Stimulated activated CD4-positive, alpha-beta T cell treated with anti-CD3 and anti-CD28 coated beads, Interleukin-2, amount 100 ng/mL, for 4 hours (primary cell): ENCODE data around the gene MACROD1.

Source experiments
- DNase-seq: peaks from one replicate; pipeline ENCODE4 v3.0.0-alpha.2; 2020; ENCODE audit warnings: low read depth

Gene MACROD1

DNA sequence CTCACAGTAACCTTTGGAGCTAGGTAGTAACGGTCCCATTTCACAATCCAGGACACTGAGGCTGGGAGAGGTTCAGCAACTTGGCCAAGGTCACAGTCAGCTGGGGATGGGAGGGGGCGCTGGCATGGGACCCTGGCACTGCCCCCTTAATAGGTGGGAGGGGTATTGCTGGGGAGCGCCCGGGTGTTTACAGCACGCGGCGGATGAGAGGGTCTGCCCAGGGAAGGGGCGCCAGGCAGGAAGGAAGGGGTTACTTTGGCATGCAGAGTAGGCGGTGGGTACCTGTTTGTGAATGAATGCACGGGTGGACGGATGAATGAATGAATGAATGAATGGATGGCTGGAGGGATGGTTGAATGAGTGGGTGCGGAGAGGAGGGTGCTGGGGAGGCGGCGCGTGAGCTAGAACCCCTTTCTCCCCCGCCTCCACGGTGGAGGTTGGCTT, 130.8 kb downstream of the MACROD1 start:
- DNase-seq: no peak

GRCh38 chr11:64034411-64034811, 131.5 kb downstream of the MACROD1 start:
- DNase-seq: no peak

GRCh38 chr11:64032050-64032449, 133.9 kb downstream of the MACROD1 start:
- DNase-seq: no peak

DNA sequence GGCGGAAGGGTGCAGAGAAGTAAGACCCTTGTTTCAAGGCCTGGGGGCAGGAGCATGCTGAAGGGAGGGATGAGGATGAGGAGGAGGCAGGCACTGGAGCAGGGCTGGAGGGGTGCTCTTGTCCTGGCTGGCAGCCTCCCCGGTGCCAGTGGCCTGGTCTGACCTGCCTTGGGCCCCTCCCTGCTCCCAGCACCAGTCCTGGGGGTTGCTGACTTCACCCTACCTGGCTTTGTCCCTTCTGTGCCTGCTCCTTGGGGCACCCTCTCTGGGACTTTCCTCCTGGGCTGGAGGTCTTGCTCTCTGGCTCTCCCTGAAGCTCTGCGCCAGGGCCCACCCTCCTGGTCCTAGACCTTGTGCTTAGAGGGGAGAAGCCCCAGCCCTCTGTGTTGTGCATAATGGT, 134.9 kb downstream of the MACROD1 start:
- DNase-seq: no peak

GRCh38 chr11:64029773-64030172, 136.1 kb downstream of the MACROD1 start:
- no peak for DNase-seq

DNA sequence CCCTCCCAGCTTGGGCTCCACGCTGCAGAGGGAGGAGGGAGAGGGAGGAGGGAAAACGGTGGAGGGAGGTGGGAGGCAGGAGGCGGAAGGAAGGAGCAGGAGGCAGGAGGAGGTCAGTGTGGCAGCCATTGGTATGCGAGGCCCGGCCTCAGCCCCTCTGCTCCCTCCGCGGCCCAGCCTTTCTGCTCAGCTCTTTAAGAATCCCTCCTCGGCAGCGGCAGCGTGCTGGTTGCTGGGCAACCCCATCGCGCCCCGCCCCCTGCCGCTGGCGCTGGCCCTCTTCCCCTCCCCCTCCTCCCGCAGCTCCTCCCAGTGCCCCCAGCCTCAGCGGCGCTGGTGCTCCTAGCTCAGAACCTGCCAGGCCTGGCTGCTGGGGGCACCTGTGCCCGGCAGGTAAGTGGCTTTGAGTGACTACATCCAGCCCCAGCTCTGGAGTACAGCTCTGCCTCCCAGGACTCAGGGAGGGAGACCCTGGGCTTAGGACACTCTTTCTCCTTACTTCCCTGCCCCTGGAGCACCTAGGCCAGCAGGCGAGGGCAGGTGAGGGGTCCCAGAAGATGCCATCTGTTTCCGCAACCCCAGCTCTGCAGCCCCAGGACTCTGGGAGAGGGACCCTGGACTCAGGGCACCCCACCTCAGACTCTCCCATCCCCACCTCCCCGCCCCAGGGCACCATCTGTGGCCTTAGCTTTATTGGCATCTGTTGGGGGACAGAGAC, 137.4 kb downstream of the MACROD1 start:
- no peak for DNase-seq

- no peak for DNase-seq
Measured at GRCh38 chr11:64027651-64028397, 138.1 kb downstream of the MACROD1 start.

- DNase-seq: no peak
Measured at GRCh38 chr11:64026575-64027205, 139.2 kb downstream of the MACROD1 start.

DNA sequence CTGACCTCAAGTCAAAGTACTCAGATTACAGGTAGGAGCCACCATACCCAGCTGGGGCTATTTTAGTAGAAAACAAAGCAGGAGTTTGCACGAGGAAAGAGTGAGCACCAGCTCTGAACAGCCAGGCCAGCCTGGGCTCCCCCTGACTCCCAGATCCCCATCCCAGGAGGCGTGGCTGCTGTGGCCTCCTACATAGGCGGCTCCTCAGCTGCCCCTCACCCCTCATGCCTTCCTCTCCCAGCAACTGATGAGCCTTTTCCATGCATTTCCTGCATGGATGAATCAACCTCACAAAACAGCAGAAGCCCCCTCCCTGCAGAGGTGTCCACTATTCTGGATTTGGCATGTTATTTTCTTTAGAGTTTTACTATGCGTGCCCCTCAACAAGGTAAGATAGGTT, 140.7 kb downstream of the MACROD1 start:
- no peak for DNase-seq

DNA sequence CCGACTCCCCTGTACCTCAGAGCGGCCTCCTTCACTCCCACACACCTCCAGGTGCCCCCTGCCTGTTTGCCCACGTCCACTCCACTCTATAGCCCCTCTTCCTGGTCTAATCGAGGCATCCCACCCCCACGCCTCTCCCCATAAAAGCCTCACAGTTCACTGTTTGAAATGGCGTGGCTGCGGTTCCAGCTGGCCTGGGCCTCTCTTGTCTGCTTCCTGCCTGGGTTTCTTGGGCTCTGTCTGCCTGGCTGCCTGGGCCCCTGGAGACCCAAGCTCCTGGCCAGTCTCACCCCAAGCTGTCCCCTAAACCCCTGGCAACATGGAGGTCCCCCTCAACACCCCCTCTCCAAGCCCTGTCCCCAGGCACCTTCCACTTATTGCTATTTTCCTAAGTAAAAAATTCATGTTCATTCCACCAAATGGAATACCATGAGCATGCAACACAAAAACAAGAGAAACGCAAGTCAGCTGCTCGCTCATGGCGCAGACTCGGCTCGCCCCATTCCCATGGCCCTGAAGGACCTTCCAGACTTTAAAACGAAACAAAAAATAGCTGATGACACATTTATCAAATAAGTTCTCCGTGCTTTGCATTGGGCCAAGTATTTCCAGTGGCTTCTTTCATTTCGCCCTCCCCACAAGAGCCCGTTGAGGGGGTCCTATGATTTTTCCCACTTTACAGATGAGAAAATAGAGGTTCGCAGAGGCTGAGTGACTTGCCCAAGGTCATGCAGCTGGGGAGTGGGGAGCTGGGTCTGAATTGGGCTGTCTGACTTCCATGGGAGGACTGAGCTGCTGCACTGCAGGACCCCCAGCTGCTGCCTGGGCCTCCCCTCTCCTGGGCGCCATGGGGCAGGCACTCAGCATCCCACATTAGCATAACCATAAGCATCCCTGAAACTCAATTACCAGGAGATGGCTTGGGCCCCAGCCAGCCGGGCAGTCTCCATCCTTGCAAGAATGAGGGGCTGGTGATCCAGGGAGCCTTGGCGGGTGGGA, 141.9 kb downstream of the MACROD1 start:
- no peak for DNase-seq

GRCh38 chr11:64022125-64022784, 143.7 kb downstream of the MACROD1 start:
- no peak for DNase-seq

- DNase-seq: no peak
Measured at GRCh38 chr11:64021757-64022093, 144.2 kb downstream of the MACROD1 start.

DNA sequence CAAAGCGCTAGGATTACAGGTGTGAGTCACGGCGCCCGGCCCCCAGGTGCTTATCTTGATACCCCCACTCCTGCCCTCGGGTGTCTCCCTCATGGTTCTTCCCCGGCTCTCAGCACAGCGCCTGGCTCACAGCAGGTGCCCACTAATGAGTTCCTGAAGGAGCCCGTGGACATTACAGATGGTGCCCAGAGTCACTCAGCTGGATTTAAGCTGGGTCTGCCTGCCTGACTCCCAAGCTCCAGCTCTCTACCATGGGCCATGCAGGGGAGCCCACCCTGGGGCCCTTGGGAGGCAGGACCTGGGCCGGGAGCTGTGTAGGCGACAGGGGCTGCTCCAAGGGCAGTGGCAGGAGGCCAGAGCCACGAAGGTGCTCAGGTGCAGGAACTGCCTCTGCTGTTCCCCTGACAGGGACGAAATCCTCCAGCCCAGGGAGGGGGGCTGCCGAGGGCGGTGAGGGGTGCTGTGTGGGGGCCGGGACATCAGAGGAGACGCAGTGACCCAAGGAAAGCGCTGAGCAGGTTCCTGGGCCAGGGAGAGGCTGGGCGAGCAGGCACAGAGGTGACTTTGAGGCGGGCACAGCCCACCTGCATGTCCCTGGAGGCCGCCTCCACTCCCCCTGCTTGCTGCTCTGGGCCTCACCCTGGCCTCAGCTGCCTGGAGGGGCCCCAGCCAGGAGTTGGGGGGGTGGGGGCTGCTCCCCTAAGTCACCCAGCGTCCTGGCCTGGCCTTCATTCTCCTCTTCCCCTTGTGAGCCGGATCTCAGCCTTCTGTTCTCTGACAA, 144.7 kb downstream of the MACROD1 start:
- DNase-seq: no peak

DNA sequence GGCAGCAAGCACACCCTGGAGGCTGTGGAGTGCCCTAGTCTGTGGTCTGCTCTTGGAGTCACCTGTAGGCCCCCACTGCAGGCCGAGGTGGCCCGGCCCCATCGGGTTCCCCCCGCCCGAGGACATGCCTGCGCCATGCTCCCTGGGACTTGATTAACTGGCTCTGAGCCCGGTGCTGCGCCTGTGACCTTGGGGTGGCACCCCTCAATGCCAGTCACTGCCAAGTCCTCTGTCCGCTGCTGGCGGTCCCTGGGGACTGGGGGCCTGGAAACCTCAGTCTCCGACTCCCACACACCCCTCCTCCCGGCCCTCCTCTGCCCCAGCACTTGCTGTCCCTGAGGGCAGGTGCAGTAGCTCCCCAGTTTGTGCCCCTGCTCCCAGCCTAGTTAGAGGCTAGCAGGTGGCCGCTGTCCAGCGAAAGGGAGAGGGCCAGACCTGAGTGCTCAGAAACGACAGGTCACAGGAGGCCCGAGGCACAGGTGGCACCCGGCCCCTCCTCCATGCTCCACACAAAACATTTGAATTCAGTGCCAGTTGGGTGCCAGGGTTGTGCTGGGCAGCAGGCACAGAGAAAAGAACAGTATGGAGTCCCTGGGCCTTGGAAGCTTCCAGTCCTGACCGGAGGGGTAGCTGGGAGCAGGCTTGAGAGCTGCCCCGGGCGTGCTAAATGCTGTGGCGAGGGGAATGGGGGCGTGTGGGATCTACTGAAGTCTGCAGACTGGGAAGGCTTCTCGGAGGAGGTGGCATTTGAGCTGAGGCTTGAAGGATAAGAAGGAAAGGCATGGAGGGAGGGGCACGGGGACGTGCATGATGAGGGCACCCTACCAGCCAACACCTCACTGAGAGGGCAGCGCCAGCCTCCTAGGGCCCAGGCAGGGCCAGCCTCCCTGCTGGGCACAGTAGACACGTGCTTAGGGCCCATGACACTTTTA, 146.5 kb downstream of the MACROD1 start:
- no peak for DNase-seq

DNA sequence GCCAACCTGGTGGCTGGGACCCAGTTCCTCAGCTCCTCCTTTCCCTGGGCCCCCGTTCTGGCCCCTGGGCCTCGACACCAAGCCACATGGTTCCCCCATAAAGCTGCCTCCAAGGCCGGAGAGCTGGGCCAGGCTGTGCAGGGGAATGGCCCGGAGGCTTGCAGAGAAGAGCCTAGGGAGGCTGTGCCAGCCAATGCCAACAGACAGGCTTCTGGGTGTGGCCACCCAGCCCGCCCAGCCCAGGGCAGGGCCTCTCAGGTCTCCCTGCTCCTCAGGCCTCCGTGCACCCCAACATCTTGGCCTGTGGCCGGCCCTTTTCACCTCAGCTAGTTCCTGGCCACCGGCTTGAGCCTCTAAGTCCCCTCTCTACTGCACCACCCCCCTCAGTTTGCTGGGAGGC, 147.6 kb downstream of the MACROD1 start:
- no peak for DNase-seq

DNA sequence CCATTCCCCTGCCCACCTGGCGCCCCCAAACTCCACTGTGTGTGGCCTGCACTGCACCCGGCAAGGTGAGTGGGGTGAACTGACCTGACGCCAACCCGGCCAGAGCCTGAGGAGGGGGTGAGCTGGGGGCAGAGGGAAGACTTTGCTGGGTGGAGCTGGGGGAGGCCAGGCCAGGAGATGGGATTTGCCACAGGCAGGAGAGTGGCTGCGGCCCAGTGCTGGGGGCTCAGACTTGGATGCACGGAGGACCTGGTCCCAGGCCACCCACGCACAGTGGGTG, 148.0 kb downstream of the MACROD1 start:
- DNase-seq: no peak

DNA sequence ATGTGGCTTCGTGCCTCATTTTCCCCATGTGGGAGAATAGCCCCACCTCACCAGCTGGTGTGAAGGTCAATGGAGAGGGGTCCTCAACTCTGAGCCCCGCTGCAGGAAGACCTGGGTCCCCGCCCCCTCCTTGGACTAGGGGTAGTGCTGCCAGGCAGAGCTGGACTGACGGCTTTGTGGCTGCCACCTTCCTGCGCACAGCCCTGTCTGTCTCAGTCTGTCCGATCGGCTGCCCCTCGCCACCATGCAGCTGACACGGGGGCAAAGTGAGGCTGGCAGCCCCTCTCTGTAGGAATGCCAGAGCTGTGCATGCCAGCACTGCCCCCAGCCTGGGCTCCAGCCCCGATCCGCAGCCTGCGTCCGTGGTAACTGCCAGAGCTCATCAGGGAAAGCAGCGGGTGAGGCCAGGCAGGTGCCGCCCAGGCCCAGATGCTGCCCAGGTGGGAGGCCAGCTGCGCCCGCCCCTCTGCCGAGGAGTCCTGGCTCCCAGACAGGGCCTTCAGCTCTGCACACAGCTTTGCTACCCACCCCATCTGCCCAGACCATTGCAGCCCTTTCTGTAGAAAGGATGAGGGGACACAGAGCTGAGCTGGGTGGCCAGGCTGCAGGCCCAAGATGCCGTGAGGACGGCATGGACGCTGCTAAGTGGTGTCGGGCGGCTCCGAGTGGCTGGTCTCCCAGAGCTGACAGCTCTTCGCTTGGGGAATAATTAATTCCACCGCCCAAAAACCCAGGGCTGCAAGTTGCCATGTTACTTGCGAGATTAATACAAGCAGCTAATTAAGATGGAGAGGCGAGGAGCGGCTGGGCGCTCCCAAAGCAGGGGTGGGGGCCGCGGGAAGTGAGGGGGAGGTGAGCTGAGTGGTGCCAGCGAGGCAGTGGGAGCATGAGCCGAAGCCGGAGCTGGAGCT, 149.7 kb downstream of the MACROD1 start:
- no peak for DNase-seq

GRCh38 chr11:64015510-64015909, 150.4 kb downstream of the MACROD1 start:
- no peak for DNase-seq

GRCh38 chr11:64014356-64014755, 151.6 kb downstream of the MACROD1 start:
- DNase-seq: no peak
